Activated CD4-positive, alpha-beta T cell treated with anti-CD3 and anti-CD28 coated beads for 36 hours (primary cell): Measurements from ENCODE around the gene ZNHIT6. TPM values are rescaled to one million over a fixed set of nuclear protein-coding genes. Genes with fewer than 3 reads are reported as not detected.
"Not testable (repeated sequence)": the region's sequence is repeated elsewhere in the genome, so short reads cannot be mapped to it uniquely, and the experiment has no call there.

Experiments used
- ATAC-seq: fragments of 200-7000 bp; cut with Tn5 transposase; one replicate; pipeline ENCODE4 v1.10.0; 2021; ENCODE audit warnings: mild to moderate bottlenecking, moderate library complexity
- CTCF ChIA-PET: fragments of 350-600 bp; sonication (Branson Sonifier 250); formaldehyde crosslinking; loops from one replicate; lab custom pipeline; 2021; ENCODE audit warnings: antibody characterized with exemption; lab: Charles Lee
- POLR2A ChIA-PET: fragments of 350-600 bp; sonication (Branson Sonifier 250); formaldehyde crosslinking; loops from one replicate; lab custom pipeline; 2021; ENCODE audit warnings: antibody characterized with exemption, inconsistent platforms; lab: Charles Lee
- DNase-seq: peaks from one replicate; pipeline ENCODE4 v3.0.0-alpha.2; 2020
- H3K27ac Mint-ChIP-seq: one replicate; pipeline ENCODE4 v1.8.0; 2021; ENCODE audit warnings: mixed read lengths
- H3K27me3 Mint-ChIP-seq: one replicate; pipeline ENCODE4 v1.8.0; 2021; ENCODE audit warnings: mixed read lengths
- H3K36me3 Mint-ChIP-seq: one replicate; pipeline ENCODE4 v1.8.0; 2021; ENCODE audit warnings: low read depth, mixed read lengths
- H3K4me1 Mint-ChIP-seq: one replicate; pipeline ENCODE4 v1.8.0; 2021; ENCODE audit warnings: mixed read lengths
- H3K4me3 Mint-ChIP-seq: one replicate; pipeline ENCODE4 v1.8.0; 2021; ENCODE audit warnings: mild to moderate bottlenecking, moderate library complexity, mixed read lengths
- H3K9me3 Mint-ChIP-seq: one replicate; pipeline ENCODE4 v1.8.0; 2021; ENCODE audit warnings: low read depth, mixed read lengths
- intact Hi-C, 2 experiments: fragments of 100-400 bp; cut with DNase I in 1 of 2; cut with micrococcal nuclease in 1 of 2; formaldehyde crosslinking; loops; one replicate each; pipeline versions ENCODE4 v1.14.2 to v1.15.1; 2022 to 2024; cut with DNase I, micrococcal nuclease
- total RNA-seq, 2 experiments: library from RNA; stranded (reverse); gene quantifications; one replicate each; pipeline ENCODE4 v1.2.3, GENCODE V29; 2021

Gene ZNHIT6, protein sequence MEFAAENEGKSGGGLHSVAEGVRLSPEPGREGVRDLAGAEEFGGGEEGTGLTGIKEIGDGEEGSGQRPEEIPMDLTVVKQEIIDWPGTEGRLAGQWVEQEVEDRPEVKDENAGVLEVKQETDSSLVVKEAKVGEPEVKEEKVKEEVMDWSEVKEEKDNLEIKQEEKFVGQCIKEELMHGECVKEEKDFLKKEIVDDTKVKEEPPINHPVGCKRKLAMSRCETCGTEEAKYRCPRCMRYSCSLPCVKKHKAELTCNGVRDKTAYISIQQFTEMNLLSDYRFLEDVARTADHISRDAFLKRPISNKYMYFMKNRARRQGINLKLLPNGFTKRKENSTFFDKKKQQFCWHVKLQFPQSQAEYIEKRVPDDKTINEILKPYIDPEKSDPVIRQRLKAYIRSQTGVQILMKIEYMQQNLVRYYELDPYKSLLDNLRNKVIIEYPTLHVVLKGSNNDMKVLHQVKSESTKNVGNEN
- total RNA-seq, result 10 to 100 TPM; 20.7 to 23.8 TPM

DNA sequence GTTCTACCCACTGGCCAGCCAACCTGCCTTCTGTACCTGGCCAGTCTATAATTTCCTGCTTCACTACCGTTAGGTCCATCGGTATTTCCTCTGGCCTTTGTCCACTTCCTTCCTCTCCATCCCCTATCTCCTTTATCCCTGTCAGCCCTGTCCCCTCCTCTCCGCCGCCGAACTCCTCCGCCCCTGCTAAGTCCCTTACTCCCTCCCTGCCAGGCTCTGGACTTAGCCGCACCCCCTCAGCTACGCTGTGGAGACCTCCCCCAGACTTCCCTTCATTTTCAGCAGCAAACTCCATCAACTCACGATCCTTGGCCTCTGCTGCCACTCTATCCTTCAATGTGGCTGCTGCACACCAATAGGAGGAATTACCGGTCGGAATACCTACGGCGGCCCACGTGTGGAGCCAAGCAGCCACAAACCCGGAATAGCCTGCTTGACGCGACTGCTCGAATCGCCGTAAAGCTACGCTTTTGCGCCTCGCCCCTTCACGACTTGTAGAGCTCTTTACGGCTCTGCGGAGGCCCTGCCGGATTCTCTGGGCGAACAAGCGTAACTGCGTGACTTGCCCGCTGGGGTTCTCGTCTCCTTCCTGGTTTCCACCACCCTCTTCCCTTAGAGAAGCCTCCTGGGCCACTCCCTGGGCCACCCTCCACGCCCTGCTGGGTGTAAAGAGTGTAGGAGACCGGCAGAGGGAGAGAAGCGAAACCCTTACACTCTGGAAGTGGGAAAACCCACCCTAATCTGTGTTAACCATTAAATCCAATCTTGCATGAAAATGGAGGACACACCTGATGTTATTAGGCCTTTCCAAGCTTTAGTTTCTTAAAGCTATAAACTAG lies at the start of gene ZNHIT6:
TSS of gene ZNHIT6 (minus strand) at position 444 of the 839 bp plus-strand sequence. CDS start at position 295, 149 bp downstream.
- DNase-seq (peak; percentile 93), ATAC-seq (peak; percentile 96)
- Mint-ChIP-seq H3K27me3 (no peaks in the 10 kb centered on the region), H3K4me3 (no peak within 1 kb of the TSS), H3K27ac (no peak within 1 kb of the TSS), H3K4me1 (peaks cover 26% of the 10 kb centered on the region), H3K9me3 (no peaks in the 10 kb centered on the region), H3K36me3 (peaks cover 21% of the 10 kb centered on the region)
- ChIA-PET POLR2A (interaction anchor here (0.6 to 1.0 kb wide), 3 partner anchors 128 to 452 kb away, joined by 3 to 6 read pairs (median 3); partner anchors contain the start of gene CCN1), CTCF (interaction anchor here (0.6 to 1.4 kb wide), 13 partner anchors 9 to 1045 kb away, joined by 3 to 9 read pairs (median 4); no protein-coding TSS in a partner anchor)
- intact Hi-C loops, result loop anchor here (1.0 to 10.0 kb wide), 8 partner anchors 127 to 997 kb away; partner anchors contain the start of genes BCL10 (in 2 of the 2), C1orf52 (in 1 of the 2), CCN1 (in 1 of the 2) and SH3GLB1 (in 1 of the 2)

DNA sequence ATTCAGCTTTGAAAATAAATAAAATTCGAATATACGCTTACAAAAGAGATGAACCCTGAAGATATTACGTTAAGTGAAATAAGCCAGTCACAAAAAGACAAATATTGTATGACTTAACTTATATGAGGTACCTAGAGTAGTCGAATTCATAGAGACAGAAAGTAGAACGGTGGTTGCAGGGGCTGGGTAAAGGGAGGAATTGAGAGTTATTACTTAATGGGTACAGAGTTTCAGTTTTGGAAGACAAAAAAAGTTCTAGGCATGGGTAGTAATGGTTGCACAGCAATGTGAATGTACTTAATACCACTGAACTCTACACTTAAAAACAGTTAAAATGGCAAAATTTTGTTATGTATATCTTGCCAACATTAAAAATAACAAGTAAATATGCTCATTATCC lies 48.6 kb upstream of the ZNHIT6 start:
- intact Hi-C loops, result no loop called here
- no peak for ATAC-seq
- no peaks in the 10 kb centered on the region for H3K36me3 Mint-ChIP-seq
- no peak overlapping the region for H3K27ac Mint-ChIP-seq
- CTCF ChIA-PET, result no interaction called here
- no peak overlapping the region for H3K4me3 Mint-ChIP-seq
- H3K9me3 Mint-ChIP-seq, result peaks cover 4% of the 10 kb centered on the region
- POLR2A ChIA-PET, result no interaction called here
- no peak for DNase-seq
- no peaks in the 10 kb centered on the region for H3K27me3 Mint-ChIP-seq
- H3K4me1 Mint-ChIP-seq, result no peaks in the 10 kb centered on the region

DNA sequence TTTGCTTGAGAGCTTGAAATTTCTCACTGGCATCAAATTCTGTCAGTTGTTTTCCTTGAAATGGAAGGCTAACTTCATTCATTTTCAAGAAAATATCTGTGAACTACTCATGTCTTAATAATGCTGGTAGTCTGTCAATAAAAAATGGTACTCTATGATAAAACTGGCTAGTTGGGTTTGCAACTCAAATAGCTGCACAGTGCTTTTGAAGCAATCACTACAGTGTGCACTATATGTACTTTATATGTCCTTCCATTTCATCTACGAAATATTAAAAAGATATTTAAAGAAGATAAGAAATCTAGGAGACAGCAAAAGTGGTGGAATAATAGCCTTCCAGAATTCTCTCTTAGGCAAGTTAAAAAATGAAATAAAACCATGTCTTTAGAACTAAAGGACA lies 39.9 kb upstream of the ZNHIT6 start:
- intact Hi-C loops, result no loop called here
- H3K9me3 Mint-ChIP-seq, result no peaks in the 10 kb centered on the region

DNA sequence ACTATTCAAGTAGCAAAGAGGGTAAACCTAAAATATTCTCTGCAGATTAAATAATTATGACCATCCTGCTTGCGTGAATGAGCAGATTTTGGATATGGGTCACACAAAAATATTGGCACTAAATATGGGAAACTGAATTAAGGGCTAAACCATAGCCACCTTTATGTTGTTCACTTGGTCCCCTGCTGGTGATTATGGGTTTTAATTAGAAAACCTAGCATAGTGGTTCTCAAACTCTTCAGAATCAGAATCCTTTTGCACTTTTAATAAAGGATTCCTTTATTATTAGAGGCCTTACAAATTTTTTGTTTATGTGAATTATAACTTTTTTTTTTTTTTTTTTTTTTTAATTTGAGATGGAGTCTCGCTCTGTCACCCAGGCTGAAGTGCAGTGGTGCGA lies 38.5 kb upstream of the ZNHIT6 start:
- Mint-ChIP-seq H3K4me3 (no peak overlapping the region), H3K4me1 (no peaks in the 10 kb centered on the region), H3K27ac (no peak overlapping the region), H3K27me3 (peaks cover 7% of the 10 kb centered on the region), H3K9me3 (no peaks in the 10 kb centered on the region), H3K36me3 (no peaks in the 10 kb centered on the region)
- intact Hi-C loops, result no loop called here
- no peak for ATAC-seq
- POLR2A ChIA-PET, result no interaction called here
- DNase-seq, result no peak
- CTCF ChIA-PET, result interaction anchor here (1.4 kb wide), 1 partner anchor 8 kb away, joined by 3 read pairs; no protein-coding TSS in a partner anchor

More for the DNA sequence above, 39.9 kb upstream of the ZNHIT6 start:
- H3K36me3 Mint-ChIP-seq, result no peaks in the 10 kb centered on the region
- H3K27me3 Mint-ChIP-seq, result peaks cover 4% of the 10 kb centered on the region
- CTCF ChIA-PET, result interaction anchor here (1.4 kb wide), 1 partner anchor 10 kb away, joined by 3 read pairs; no protein-coding TSS in a partner anchor
- no peaks in the 10 kb centered on the region for H3K4me1 Mint-ChIP-seq
- no peak overlapping the region for H3K27ac Mint-ChIP-seq
- H3K4me3 Mint-ChIP-seq, result no peak overlapping the region
- POLR2A ChIA-PET, result no interaction called here
- no peak for ATAC-seq
- DNase-seq, result no peak

DNA sequence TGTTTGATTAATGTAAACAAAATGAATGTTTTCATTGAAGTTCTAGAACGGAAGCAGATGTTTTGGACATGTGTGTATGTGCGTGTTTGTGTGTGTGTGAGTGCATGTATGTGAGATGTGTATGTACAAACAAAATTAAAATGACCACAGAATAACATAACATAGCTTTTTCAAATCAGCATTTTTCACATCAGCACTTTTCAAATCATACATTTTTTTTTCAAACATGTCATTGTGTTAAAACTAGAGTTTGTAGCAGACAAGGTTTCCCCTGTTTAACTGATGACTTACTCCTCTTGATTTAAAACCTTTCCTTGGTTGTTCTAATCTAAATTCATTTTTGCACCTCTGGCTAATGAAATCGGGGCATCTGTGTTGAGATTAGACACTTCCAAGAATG lies 35.6 kb upstream of the ZNHIT6 start:
- Mint-ChIP-seq H3K27ac (no peak overlapping the region), H3K36me3 (no peaks in the 10 kb centered on the region), H3K4me1 (no peaks in the 10 kb centered on the region), H3K27me3 (peaks cover 8% of the 10 kb centered on the region), H3K4me3 (no peak overlapping the region), H3K9me3 (no peaks in the 10 kb centered on the region)
- intact Hi-C loops, result no loop called here
- ChIA-PET POLR2A (no interaction called here), CTCF (no interaction called here)
- ATAC-seq (no peak), DNase-seq (no peak)

DNA sequence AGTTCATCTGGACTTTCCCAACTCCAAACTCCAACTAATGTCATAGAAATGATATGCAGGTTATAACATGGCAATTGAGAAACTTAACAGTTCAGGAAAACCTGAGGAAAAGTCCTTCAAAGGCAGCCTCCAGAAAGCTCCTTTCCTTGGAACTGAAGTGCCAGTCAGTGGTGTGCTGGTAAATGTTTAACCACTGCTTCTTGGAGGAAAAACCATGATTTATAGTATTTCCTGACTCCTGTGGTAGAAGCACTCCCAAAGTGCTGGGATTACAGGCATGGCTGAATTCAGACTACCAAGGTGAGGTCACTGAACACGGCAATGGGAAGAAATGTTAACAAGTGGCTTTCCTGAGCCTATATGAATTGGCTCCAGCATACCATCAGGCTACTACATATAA lies 26.7 kb upstream of the ZNHIT6 start:
- CTCF ChIA-PET, result no interaction called here
- no peaks in the 10 kb centered on the region for H3K9me3 Mint-ChIP-seq
- no peak for ATAC-seq

DNA sequence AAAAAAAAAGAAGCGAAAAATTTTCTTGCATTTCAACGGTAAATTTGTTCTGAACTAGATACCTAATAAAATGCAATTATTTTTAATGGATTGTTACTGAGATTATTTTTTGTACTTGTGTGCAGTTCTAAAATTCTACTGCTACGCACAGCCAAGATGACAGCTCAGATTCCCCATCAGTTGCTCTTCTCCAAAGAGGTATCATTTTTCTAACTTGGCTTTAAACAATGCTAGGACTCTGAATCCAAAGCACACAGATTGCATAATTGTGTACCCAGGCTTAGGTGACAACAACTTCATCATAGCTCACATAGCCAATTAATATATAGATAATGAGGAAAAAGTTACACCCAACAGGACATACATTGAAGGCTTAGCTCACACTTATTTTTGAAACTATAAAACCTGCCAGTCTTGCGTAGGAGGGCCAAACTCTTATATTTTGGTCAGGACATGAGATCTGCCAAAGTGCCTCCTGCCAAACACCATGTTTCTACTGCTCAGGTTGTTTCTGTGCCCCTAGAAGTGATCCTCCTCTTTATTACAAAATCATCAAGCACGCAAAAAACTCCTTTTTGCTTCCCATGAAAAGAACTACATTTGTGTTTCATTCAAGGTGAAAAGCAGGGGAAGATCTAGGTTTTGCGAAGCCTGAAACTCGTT lies 10.6 kb upstream of the ZNHIT6 start:
- no peak overlapping the region for H3K4me3 Mint-ChIP-seq
- no peaks in the 10 kb centered on the region for H3K4me1 Mint-ChIP-seq
- peaks cover 3% of the 10 kb centered on the region for H3K36me3 Mint-ChIP-seq
- ATAC-seq (no peak), DNase-seq (no peak)
- CTCF ChIA-PET, result interaction anchor here (0.5 to 0.6 kb wide), 2 partner anchors 21 to 694 kb away, joined by 3 to 4 read pairs; no protein-coding TSS in a partner anchor
- peaks cover 3% of the 10 kb centered on the region for H3K27me3 Mint-ChIP-seq
- H3K9me3 Mint-ChIP-seq, result peaks cover 8% of the 10 kb centered on the region
- no peak overlapping the region for H3K27ac Mint-ChIP-seq
- POLR2A ChIA-PET, result interaction anchor here (0.6 kb wide), 1 partner anchor 48 kb away, joined by 3 read pairs; no protein-coding TSS in a partner anchor
- intact Hi-C loops, result no loop called here

More for the DNA sequence above, 26.7 kb upstream of the ZNHIT6 start:
- POLR2A ChIA-PET, result no interaction called here
- no peaks in the 10 kb centered on the region for H3K4me1 Mint-ChIP-seq
- no peaks in the 10 kb centered on the region for H3K36me3 Mint-ChIP-seq
- H3K27me3 Mint-ChIP-seq, result peaks cover 7% of the 10 kb centered on the region
- intact Hi-C loops, result no loop called here
- H3K4me3 Mint-ChIP-seq, result no peak overlapping the region
- no peak overlapping the region for H3K27ac Mint-ChIP-seq
- no peak for DNase-seq

DNA sequence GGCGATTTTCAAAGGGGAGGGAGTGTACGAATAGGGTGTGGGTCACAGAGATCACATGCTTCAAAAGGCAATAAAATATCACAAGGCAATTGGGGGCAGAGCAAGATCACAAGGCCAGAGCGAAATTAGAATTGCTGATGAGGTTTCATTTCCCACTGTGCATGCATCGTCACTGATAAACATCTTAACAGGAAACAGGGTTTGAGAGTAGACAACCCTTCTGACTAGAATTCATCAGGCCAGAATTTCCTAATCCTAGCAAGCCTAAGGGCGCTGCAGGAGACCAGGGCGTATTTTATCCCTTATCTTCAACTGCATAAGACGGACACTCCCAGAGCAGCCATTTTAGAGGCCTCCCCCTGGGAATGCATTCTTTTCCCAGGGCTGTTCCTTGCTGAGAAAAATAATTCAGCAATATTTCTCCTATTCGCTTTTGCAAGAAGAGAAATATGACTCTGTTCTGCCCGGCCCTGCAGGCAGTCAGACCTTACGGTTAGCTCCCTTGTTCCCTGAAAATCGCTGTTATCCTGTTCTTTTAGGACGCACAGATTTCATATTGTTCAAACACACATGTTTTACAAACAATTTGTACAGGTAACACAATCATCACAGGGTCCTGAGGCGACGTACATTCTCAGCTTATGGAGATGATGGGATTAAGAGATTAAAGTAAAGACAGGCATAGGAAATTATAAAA lies 6.3 kb upstream of the ZNHIT6 start:
- DNase-seq, CTCF ChIA-PET, ATAC-seq, POLR2A ChIA-PET, H3K36me3 Mint-ChIP-seq, H3K9me3 Mint-ChIP-seq, H3K27me3 Mint-ChIP-seq, intact Hi-C loops, H3K4me3 Mint-ChIP-seq, H3K27ac Mint-ChIP-seq, H3K4me1 Mint-ChIP-seq: not testable (repeated sequence)

DNA sequence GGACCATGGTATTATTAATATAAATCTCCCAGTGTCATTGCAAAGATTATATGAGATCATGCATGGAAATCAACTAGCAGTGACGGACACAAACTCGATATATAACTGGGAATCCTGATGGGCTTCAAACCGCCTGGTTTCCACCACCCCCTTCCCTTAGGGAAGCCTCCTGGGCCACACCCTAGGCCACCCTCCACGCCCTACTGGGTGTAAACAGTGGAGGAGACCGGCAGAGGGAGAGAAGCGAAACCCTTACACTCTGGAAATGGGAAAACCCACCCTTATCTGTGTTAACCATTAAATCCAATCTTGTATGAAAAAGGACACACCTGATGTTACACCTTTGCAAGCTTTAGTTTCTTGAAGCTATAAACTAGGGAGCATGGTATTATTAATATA lies 595 bp upstream of the ZNHIT6 start:
- H3K36me3 Mint-ChIP-seq, result peaks cover 18% of the 10 kb centered on the region
- DNase-seq (no peak), ATAC-seq (no peak)
- no peak overlapping the region for H3K27ac Mint-ChIP-seq
- H3K4me3 Mint-ChIP-seq, result no peak overlapping the region
- H3K9me3 Mint-ChIP-seq, result no peaks in the 10 kb centered on the region
- POLR2A ChIA-PET, result interaction anchor here (0.6 to 1.0 kb wide), 2 partner anchors 128 to 257 kb away, joined by 3 to 6 read pairs; partner anchors contain the start of gene CCN1
- no peaks in the 10 kb centered on the region for H3K27me3 Mint-ChIP-seq
- intact Hi-C loops, result loop anchor here (1.0 to 10.0 kb wide), 8 partner anchors 128 to 996 kb away; partner anchors contain the start of genes BCL10 (in 2 of the 2), C1orf52 (in 1 of the 2), CCN1 (in 1 of the 2) and SH3GLB1 (in 1 of the 2)
- CTCF ChIA-PET, result interaction anchor here (0.9 to 1.4 kb wide), 11 partner anchors 8 to 400 kb away, joined by 3 to 9 read pairs (median 4); no protein-coding TSS in a partner anchor
- peaks cover 20% of the 10 kb centered on the region for H3K4me1 Mint-ChIP-seq
